HepG2 (cell line): ENCODE measurements around the gene MAPK14. TPM values are rescaled to one million over a fixed set of nuclear protein-coding genes. Genes with fewer than 3 reads are reported as not detected.
A peak's percentile ranks its signal among the peaks of the same experiment; 100 is the strongest.

ENCODE experiments used
- ATAC-seq: fragments of 200-7000 bp; cut with Tn5 transposase; 3 replicates; pipeline ENCODE4 v1.9.1; 2020; ENCODE audit warnings: mild to moderate bottlenecking, moderate library complexity
- Bru-seq: library from RNA; stranded (reverse); fragments of 400-500 nt; gene quantifications from one replicate; lab custom pipeline; 2021; lab: Mats Ljungman, UMichigan
- BruChase-seq, 2 experiments: library from RNA; stranded (reverse); fragments of 400-500 nt; gene quantifications; one replicate each; lab custom pipeline; 2021; lab: Mats Ljungman, UMichigan
- BruUV-seq: library from RNA; stranded (reverse); fragments of 400-500 nt; replicated peaks from 2 replicates; lab custom pipeline; 2021; lab: Mats Ljungman, UMichigan
- CTCF ChIA-PET: fragments of 300-600 bp; formaldehyde crosslinking; extraction: SDS; loops from one replicate; lab custom pipeline; 2021; ENCODE audit warnings: low total read pairs, inconsistent platforms, low intra/inter-chr PET ratio; lab: Yijun Ruan, JAX
- POLR2A ChIA-PET: fragments of 350-600 bp; sonication (Branson Sonifier 250); formaldehyde crosslinking; loops from one replicate; lab custom pipeline; 2020; ENCODE audit warnings: antibody characterized with exemption, inconsistent platforms; lab: Yijun Ruan, JAX
- DNase-seq: peaks from one replicate; pipeline ENCODE4 v3.0.0-alpha.2; 2015; ENCODE audit warnings: low spot score
- FAIRE-seq: peaks from 3 replicates; lab custom pipeline; 2011; peaks lifted over from hg19 to GRCh38; lab: Jason Lieb, UNC
- H2AFZ ChIP-seq: one replicate; pipeline ENCODE4 v1.6.1; 2011; ENCODE audit warnings: low read length, inconsistent platforms
- H3K27ac ChIP-seq: fragments of 300-600 bp; 3 replicates; pipeline ENCODE4 v1.8.0; 2011; ENCODE audit warnings: mixed run types, mild to moderate bottlenecking, mixed read lengths, low read length, inconsistent platforms; ENCODE audit not compliant: insufficient read depth; ENCODE audit errors: extremely low read length
- H3K27me3 ChIP-seq, 2 experiments: fragments of 200-600 bp in 1 of 2; 2 replicates in 1 of 2; 3 replicates in 1 of 2; pipeline versions ENCODE4 v1.6.0 to v1.8.0; 2011; ENCODE audit warnings: low read length in 2 of 2, mild to moderate bottlenecking in 2 of 2, moderate library complexity in 2 of 2, inconsistent platforms in 1 of 2; ENCODE audit not compliant: insufficient read depth in 2 of 2, control insufficient read depth in 1 of 2
- H3K36me3 ChIP-seq, 2 experiments: fragments of 200-600 bp in 1 of 2; replicated peaks in 1 of 2; 2 replicates in 1 of 2; 3 replicates in 1 of 2; pipeline versions ENCODE4 v1.5.1 to v1.8.0; 2011; ENCODE audit warnings: low read length in 2 of 2, inconsistent platforms in 1 of 2; ENCODE audit not compliant: insufficient read depth in 2 of 2, control insufficient read depth in 1 of 2
- H3K4me1 ChIP-seq: 2 replicates; pipeline ENCODE4 v1.5.1; 2012; ENCODE audit warnings: low read length, inconsistent platforms; ENCODE audit not compliant: insufficient read depth
- H3K4me2 ChIP-seq: 2 replicates; pipeline ENCODE4 v1.6.0; 2011; ENCODE audit warnings: low read depth, low read length, inconsistent platforms
- H3K4me3 ChIP-seq, 3 experiments: fragments of 200-600 bp in 1 of 3; sonication (generic), shearing (Covaris generic) in 1 of 3; replicated peaks in 1 of 3; 2 replicates each; pipeline ENCODE4 v1.5.1; 2011 to 2016; ENCODE audit warnings: low read length in 3 of 3, inconsistent platforms in 2 of 3, low read depth in 2 of 3, mild to moderate bottlenecking in 2 of 3, control low read depth in 1 of 3, mixed read lengths in 1 of 3; ENCODE audit not compliant: insufficient read depth in 1 of 3
- H3K79me2 ChIP-seq: one replicate; pipeline ENCODE4 v1.6.1; 2011; ENCODE audit warnings: low read length, inconsistent platforms; ENCODE audit not compliant: insufficient read depth
- H3K9ac ChIP-seq: 2 replicates; pipeline ENCODE4 v1.6.0; 2011; ENCODE audit warnings: mild to moderate bottlenecking, low read depth, low read length, inconsistent platforms; ENCODE audit not compliant: insufficient read depth
- H3K9me3 ChIP-seq: 2 replicates; pipeline ENCODE4 v1.5.1; 2012; ENCODE audit warnings: mild to moderate bottlenecking, low read length
- H4K20me1 ChIP-seq: 2 replicates; pipeline ENCODE4 v1.6.0; 2011; ENCODE audit warnings: inconsistent platforms, mild to moderate bottlenecking, low read length, moderate library complexity; ENCODE audit not compliant: insufficient read depth
- FOXA1 ChIP-seq, 2 experiments: fragments of 450-650 bp in 1 of 2; sonication (generic) in 1 of 2; formaldehyde crosslinking in 1 of 2; IDR thresholded peaks; 2 replicates each; pipeline versions ENCODE4 v1.4.0 to v1.6.1; 2016 to 2020; ENCODE audit warnings: missing genetic modification reagents in 1 of 2
- KDM3A ChIP-seq: IDR thresholded peaks from 2 replicates; pipeline ENCODE4 v1.6.1; 2018; ENCODE audit warnings: low read depth, missing compliant biosample characterization
- NFE2L2 ChIP-seq: fragments of 150-350 bp; IDR thresholded peaks from 2 replicates; pipeline ENCODE4 v1.6.1; 2014; ENCODE audit warnings: low read length
- POGK ChIP-seq: sonication (generic); formaldehyde crosslinking; conservative IDR thresholded peaks from 2 replicates; pipeline ENCODE4 v1.8.0; 2022; ENCODE audit warnings: mild to moderate bottlenecking, moderate library complexity, missing genetic modification reagents
- SP140L ChIP-seq: sonication (generic); formaldehyde crosslinking; IDR thresholded peaks from 2 replicates; pipeline ENCODE4 v1.4.0; 2020; ENCODE audit warnings: missing genetic modification reagents, borderline replicate concordance
- ZC3H4 ChIP-seq: sonication (generic); formaldehyde crosslinking; IDR thresholded peaks from 2 replicates; pipeline ENCODE4 v1.4.0; 2020; ENCODE audit warnings: missing genetic modification reagents, borderline replicate concordance
- ZFP90 ChIP-seq: sonication (generic); formaldehyde crosslinking; IDR thresholded peaks from 2 replicates; pipeline ENCODE4 v1.8.0; 2022; ENCODE audit warnings: missing genetic modification reagents, mild to moderate bottlenecking, inconsistent platforms, borderline replicate concordance
- ZFX ChIP-seq: sonication (generic); formaldehyde crosslinking; IDR thresholded peaks from 2 replicates; pipeline ENCODE4 v1.4.0; 2020; ENCODE audit warnings: mild to moderate bottlenecking, low read depth, missing genetic modification reagents, moderate library complexity
- ZNF44 ChIP-seq: sonication (generic); formaldehyde crosslinking; IDR thresholded peaks from 2 replicates; pipeline ENCODE4 v1.5.1; 2020; ENCODE audit warnings: mild to moderate bottlenecking, missing genetic modification reagents
- ZNF607 ChIP-seq: sonication (generic); formaldehyde crosslinking; IDR thresholded peaks from 2 replicates; pipeline ENCODE4 v1.5.1; 2020; ENCODE audit warnings: missing genetic modification reagents, mild to moderate bottlenecking, borderline replicate concordance
- ZNF678 ChIP-seq: sonication (generic); formaldehyde crosslinking; IDR thresholded peaks from 2 replicates; pipeline ENCODE4 v1.4.0; 2020; ENCODE audit warnings: mild to moderate bottlenecking, missing genetic modification reagents
- ZSCAN21 ChIP-seq: sonication (generic); formaldehyde crosslinking; IDR thresholded peaks from 2 replicates; pipeline ENCODE4 v1.8.0; 2022; ENCODE audit warnings: mild to moderate bottlenecking, missing genetic modification reagents, moderate library complexity, borderline replicate concordance
- WGBS: methylation state at CpG from one replicate; pipeline ENCODE4 v1.1.6; 2017; ENCODE audit warnings: low lambda C conversion rate; 5-methylcytosine and 5-hydroxymethylcytosine counted together
- in situ Hi-C: cut with HindIII; loops from 2 replicates; pipeline ENCODE4 v1.10.0; 2017; ENCODE audit warnings: low pct_unique_long_range_greater_than_20kb; ENCODE audit not compliant: extremely low pct_ligation_motif_present
- intact Hi-C: fragments of 100-400 bp; cut with micrococcal nuclease; formaldehyde crosslinking; loops from one replicate; pipeline ENCODE4 v1.10.0; 2022; ENCODE audit not compliant: unreplicated experiment
- long read RNA-seq, 2 experiments: library from RNA in 1 of 2; library from polyadenylated mRNA in 1 of 2; stranded (forward) in 1 of 2; unstranded in 1 of 2; transcript quantifications; one replicate each; pipeline ENCODE4 v2.0.0, GENCODE V29; 2019 to 2022
- polyA minus RNA-seq, 3 experiments: library from RNA; depleted of rRNA, polyadenylated mRNA; stranded (reverse); fragments of >200 nt; gene quantifications; 2 replicates each; pipeline ENCODE4 v1.2.3, GENCODE V29; 2011; ENCODE audit warnings: low replicate concordance in 1 of 3
- polyA plus RNA-seq, 8 experiments: library from polyadenylated mRNA; depleted of rRNA in 3 of 8; stranded (reverse) in 7 of 8; unstranded in 1 of 8; fragments of >200 nt; fragmentation: Illumina TruSeq in 4 of 8; extraction: Trizol in 4 of 8; gene quantifications; 2 replicates each; pipeline versions ENCODE4 v1.2.1 to v1.2.3, GENCODE V29; 2011 to 2016; ENCODE audit warnings: low read depth in 4 of 8, missing spikeins in 1 of 8, mixed read lengths in 1 of 8; ENCODE audit not compliant: insufficient read depth in 1 of 8
- total RNA-seq, 5 experiments: library from RNA; depleted of rRNA; stranded (reverse); fragments of >200 nt; fragmentation: Illumina TruSeq; extraction: Trizol; gene quantifications; 2 replicates each; pipeline ENCODE4 v1.2.3, GENCODE V29; 2016; ENCODE audit warnings: low read depth in 1 of 5
- TF ChIP-seq, protein P1 (sequence below): sonication (generic); formaldehyde crosslinking; IDR thresholded peaks from 2 replicates; pipeline ENCODE4 v1.4.0; 2020; ENCODE audit warnings: mild to moderate bottlenecking, missing genetic modification reagents, borderline replicate concordance

MAPK14 gene
- total RNA-seq (2016; rRNA removed; fragmentation: Illumina TruSeq; extraction: Trizol), result 67.3 and 74.9 TPM in 2 replicates
- 7.2 and 7.5 TPM in 2 replicates for total RNA-seq (2016; cell fraction: cytosol; rRNA removed; fragmentation: Illumina TruSeq; extraction: Trizol; ENCODE audit: low read depth)
- 67.5 and 68.5 TPM in 2 replicates for total RNA-seq (2016; cell fraction: insoluble cytoplasmic fraction; rRNA removed; fragmentation: Illumina TruSeq; extraction: Trizol)
- 20.7 and 21.7 TPM in 2 replicates for total RNA-seq (2016; cell fraction: membrane; rRNA removed; fragmentation: Illumina TruSeq; extraction: Trizol)
- total RNA-seq (2016; cell fraction: nucleus; rRNA removed; fragmentation: Illumina TruSeq; extraction: Trizol), result 113 and 120 TPM in 2 replicates
- 52.0 and 66.3 TPM in 2 replicates for polyA plus RNA-seq (2011; rRNA removed)
- 29.4 and 43.0 TPM in 2 replicates for polyA plus RNA-seq (2011; cell fraction: cytosol; rRNA removed)
- 53.6 and 57.1 TPM in 2 replicates for polyA plus RNA-seq (2011; cell fraction: nucleus; rRNA removed)
- 53.3 and 55.6 TPM in 2 replicates for polyA plus RNA-seq (2012)
- polyA plus RNA-seq (2016; cell fraction: cytosol; fragmentation: Illumina TruSeq; extraction: Trizol; ENCODE audit: low read depth), result 2.4 and 3.2 TPM in 2 replicates
- polyA plus RNA-seq (2016; cell fraction: insoluble cytoplasmic fraction; fragmentation: Illumina TruSeq; extraction: Trizol; ENCODE audit: low read depth), result 53.0 and 55.3 TPM in 2 replicates
- 8.8 and 9.7 TPM in 2 replicates for polyA plus RNA-seq (2016; cell fraction: membrane; fragmentation: Illumina TruSeq; extraction: Trizol; ENCODE audit: low read depth)
- 90.3 and 105 TPM in 2 replicates for polyA plus RNA-seq (2016; cell fraction: nucleus; fragmentation: Illumina TruSeq; extraction: Trizol; ENCODE audit: insufficient read depth, low read depth)
- polyA minus RNA-seq (2011; rRNA and poly(A)+ RNA removed; ENCODE audit: low replicate concordance), result 75.6 and 86.1 TPM in 2 replicates
- polyA minus RNA-seq (2011; cell fraction: cytosol; rRNA and poly(A)+ RNA removed), result 50.6 and 54.7 TPM in 2 replicates
- 204 and 254 TPM in 2 replicates for polyA minus RNA-seq (2011; cell fraction: nucleus; rRNA and poly(A)+ RNA removed)
- Bru-seq, nascent RNA, result percentile 94 among the genes with signal in this experiment
- percentile 90 among the genes with signal in this experiment for BruChase-seq, experiment 1, labeled RNA remaining after a 6-hour chase
- percentile 93 among the genes with signal in this experiment for BruChase-seq, experiment 2, labeled RNA remaining after a 2-hour chase
- long read RNA-seq, experiment 1, transcript MAPK14-201 (12 exons, 3,779 nt), result major isoform, 5 of 13 reads
- long read RNA-seq, experiment 1, partial matches to known transcripts, result 0 of 13 reads
- long read RNA-seq, experiment 1, other reads (novel, unspliced or antisense), result 8 of 13 reads
- long read RNA-seq, experiment 2, full-length matches to known transcripts, result 33 of 136 reads
- long read RNA-seq, experiment 2, partial matches to known transcripts, result 13 of 136 reads
- long read RNA-seq, experiment 2, other reads (novel, unspliced or antisense), result 90 of 136 reads

DNA sequence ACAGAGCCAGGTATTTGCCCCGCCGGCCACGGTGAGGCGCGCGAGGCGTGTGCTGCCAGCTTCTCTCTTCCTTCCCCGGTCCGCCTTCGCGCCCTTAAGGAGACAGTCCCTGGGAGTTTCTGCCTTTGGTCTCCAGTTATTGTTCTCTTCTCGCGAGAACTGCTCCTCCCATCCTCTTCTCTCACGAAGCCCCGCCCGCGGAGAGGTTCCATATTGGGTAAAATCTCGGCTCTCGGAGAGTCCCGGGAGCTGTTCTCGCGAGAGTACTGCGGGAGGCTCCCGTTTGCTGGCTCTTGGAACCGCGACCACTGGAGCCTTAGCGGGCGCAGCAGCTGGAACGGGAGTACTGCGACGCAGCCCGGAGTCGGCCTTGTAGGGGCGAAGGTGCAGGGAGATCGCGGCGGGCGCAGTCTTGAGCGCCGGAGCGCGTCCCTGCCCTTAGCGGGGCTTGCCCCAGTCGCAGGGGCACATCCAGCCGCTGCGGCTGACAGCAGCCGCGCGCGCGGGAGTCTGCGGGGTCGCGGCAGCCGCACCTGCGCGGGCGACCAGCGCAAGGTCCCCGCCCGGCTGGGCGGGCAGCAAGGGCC, at the start of gene MAPK14:
Gene MAPK14, plus strand, starts transcription at position 308 of the 587 bp plus-strand sequence. CDS start 350 bp downstream, outside the sequence.
- ATAC-seq (peak; percentile 92), DNase-seq (peak; percentile 100), FAIRE-seq (peak; percentile 97)
- no TSS peak for BruUV-seq
- Histone ChIP-seq H3K9me3 (no peaks in the 10 kb centered on the region), H3K4me2 (peak within 1 kb of the TSS; percentile 66), H3K4me3 (peak within 1 kb of the TSS; percentile 86 to 97 (median 96)), H3K27me3 (no peaks in the 10 kb centered on the region; a peak in 1 of 5 replicates), H4K20me1 (peaks cover 18% of the 10 kb centered on the region), H3K4me1 (peaks cover 44% of the 10 kb centered on the region), H3K36me3 (no peaks in the 10 kb centered on the region), H3K9ac (peak within 1 kb of the TSS; percentile 98), H3K79me2 (peaks cover 50% of the 10 kb centered on the region), H2AFZ (peak within 1 kb of the TSS; percentile 59), H3K27ac (peak within 1 kb of the TSS; percentile 94)
- ChIA-PET CTCF (interaction anchor here (0.7 to 2.3 kb wide), 6 partner anchors 47 to 333 kb away, joined by 3 to 52 read pairs (median 3); no protein-coding TSS in a partner anchor), POLR2A (interaction anchor here (0.8 to 5.2 kb wide), 25 partner anchors 10 to 275 kb away, joined by 3 to 163 read pairs (median 4); partner anchors contain the start of gene BRPF3)
- intact Hi-C loops (loop anchor here (1.0 to 10.0 kb wide), 8 partner anchors 37 to 333 kb away; partner anchors contain the start of genes BRPF3 and SRPK1), in situ Hi-C loops (loop anchor here (5.0 kb wide), 2 partner anchors 70 to 170 kb away; partner anchors contain the start of gene BRPF3)
- WGBS, result 1% methylated on average over 37 of the region's 62 CpGs
- peak; percentile 47; the same call in 1 of the 2 replicates for TF ChIP-seq ZSCAN21 (CRISPR knock-in tag)
- TF ChIP-seq ZFX (CRISPR knock-in tag), result peak; percentile 94
- TF ChIP-seq ZNF678 (CRISPR knock-in tag), result no peak; the same call in 1 of the 2 replicates
- TF ChIP-seq NFE2L2, result no peak
- no peak for TF ChIP-seq ZFP90 (CRISPR knock-in tag)
- TF ChIP-seq FOXA1 (IDR thresholded peaks at IDR 0.05), result no peak
- peak; percentile 6; the same call in 1 of the 2 replicates for TF ChIP-seq FOXA1 (CRISPR knock-in tag; IDR thresholded peaks at IDR 0.05)
- peak; percentile 54; the same call in 1 of the 2 replicates for TF ChIP-seq ZNF607
- peak; percentile 66; the same call in 1 of the 2 replicates for TF ChIP-seq KDM3A
- peak; percentile 85 for TF ChIP-seq POGK (CRISPR knock-in tag)
- TF ChIP-seq, protein P1, sequence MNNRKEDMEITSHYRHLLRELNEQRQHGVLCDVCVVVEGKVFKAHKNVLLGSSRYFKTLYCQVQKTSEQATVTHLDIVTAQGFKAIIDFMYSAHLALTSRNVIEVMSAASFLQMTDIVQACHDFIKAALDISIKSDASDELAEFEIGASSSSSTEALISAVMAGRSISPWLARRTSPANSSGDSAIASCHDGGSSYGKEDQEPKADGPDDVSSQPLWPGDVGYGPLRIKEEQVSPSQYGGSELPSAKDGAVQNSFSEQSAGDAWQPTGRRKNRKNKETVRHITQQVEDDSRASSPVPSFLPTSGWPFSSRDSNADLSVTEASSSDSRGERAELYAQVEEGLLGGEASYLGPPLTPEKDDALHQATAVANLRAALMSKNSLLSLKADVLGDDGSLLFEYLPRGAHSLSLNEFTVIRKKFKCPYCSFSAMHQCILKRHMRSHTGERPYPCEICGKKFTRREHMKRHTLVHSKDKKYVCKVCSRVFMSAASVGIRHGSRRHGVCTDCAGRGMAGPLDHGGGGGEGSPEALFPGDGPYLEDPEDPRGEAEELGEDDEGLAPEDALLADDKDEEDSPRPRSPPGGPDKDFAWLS (CRISPR knock-in tag), result no peak
- TF ChIP-seq SP140L, result 0 out of 2 replicates have a peak, but pooled peaks have one; percentile 28
- 0 out of 2 replicates have a peak, but pooled peaks have one; percentile 44 for TF ChIP-seq ZC3H4
- TF ChIP-seq ZNF44, result no peak
